Measurements from ENCODE around the gene CHST11.

Gene CHST11

DNA sequence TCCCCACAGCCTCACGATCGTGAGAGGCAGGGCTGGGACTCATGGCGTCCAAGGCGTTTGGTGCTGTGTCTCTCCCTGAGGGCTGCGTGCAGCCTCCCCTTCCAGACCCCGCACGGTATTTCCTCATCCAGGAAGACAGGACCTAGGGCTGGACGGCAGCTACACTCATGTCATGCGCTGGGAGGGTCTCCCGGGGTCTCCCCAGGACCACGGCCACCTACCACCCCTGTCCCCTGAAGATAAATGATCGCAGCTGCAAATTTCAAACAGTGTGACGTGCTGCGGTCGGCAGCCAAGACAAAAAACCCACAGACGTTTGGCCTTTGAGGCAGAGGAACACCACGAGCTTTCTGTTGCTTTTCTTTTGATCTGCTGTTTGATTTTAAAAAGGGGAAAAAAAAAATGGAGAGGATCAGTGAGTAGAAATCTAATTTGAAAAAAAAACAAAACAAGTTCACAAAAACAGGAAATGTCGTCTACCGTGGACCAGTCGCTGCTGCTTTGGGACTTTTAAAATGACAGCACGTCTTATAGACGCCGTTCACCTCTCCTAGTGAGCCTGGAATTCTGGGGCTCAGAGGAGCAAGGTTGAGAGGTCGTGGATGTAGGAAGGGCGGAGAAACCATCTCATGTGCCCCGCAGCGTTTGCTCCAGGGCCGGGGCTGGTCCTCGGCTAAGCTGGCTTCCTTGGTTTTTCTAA is 263.7 kb downstream of the CHST11 start:
- DNase-seq (ENCODE audit: extremely low spot score, insufficient read length, low read depth) (no peak), FAIRE-seq (no peak)

DNA sequence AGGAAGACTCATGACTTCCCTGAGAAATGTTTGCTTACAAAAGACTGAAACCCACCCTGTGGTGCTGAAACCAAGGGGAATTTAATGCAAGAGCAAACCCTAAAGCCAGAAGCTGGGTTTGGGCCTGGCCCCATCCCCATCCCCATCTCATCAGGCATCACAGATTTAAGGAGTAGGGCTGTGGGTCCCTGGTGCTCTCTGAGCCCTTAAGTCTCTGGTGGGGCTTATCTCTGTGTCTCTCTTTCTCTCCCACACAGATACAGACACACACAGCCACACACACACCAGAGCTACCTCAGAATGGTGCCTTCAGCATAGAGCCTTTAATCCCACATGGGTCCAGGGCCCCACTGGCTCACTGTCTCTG is 264.3 kb downstream of the CHST11 start:
- FAIRE-seq (no peak), DNase-seq (ENCODE audit: extremely low spot score, insufficient read length, low read depth) (no peak)

DNA sequence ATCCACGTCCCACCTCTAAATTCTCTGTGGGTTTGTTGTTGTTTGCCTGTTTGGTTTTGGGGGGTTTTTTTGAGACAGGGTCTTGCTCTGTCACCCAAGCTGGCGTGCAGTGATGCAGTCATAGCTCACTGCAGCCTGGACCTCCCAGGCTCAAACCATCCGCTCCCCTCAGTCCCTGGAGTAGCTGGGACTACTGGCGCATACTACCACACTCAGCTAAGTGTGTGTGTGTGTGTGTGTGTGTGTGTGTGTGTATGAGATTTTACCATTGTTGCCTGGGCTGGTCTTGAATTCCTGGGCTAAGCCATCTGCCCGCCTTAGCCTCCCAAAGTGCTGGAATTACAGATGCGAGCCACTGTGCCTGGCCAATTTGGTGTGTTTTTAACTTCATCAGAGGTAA is 265.2 kb downstream of the CHST11 start:
- no peak for DNase-seq (ENCODE audit: extremely low spot score, insufficient read length, low read depth)
- FAIRE-seq, result no peak

DNA sequence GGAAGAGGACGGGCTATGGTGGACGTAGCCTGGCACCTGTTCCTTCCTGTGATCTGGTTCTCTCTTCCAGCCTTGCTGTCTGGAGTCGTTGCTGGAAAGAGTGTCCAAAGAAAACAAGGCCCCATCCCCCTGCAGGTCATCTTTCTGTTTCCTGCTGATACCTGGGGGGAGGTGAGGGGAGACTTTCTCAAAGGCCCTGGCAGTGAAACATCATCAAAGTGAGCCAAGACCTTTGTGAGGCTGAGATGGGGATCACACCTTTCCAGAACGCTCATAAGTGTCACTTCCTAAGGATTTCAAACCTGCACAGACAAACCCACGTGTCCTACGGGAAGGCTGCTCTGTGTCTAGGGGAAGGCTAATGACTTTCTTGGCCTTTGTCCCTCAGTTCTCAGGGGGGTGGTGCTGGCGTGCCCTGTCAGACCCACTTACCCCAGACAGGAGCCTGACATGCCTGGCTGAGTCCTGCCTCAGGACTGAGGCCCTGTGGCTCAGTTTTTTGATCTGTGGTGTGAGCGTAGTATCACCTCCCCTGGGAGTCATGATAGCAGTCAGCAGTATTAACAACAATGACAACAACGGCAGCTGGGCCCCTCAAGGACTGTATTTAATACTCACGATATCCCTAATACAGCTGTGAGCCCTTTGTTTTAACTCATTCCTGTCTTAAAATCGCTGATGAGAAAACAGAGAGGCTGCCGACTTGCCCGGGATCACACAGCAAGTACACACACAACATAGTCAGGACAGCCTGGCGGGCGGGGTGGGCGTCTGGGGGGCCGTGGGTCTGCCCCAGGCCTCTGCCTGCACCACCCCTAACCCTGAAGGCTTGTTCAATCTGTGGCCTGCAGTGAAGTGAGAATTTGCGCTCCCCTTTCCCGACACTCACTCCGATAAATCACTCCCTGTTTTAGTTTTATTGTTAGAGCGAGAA is 266.1 kb downstream of the CHST11 start:
- FAIRE-seq, result no peak
- DNase-seq (ENCODE audit: extremely low spot score, insufficient read length, low read depth), result no peak

DNA sequence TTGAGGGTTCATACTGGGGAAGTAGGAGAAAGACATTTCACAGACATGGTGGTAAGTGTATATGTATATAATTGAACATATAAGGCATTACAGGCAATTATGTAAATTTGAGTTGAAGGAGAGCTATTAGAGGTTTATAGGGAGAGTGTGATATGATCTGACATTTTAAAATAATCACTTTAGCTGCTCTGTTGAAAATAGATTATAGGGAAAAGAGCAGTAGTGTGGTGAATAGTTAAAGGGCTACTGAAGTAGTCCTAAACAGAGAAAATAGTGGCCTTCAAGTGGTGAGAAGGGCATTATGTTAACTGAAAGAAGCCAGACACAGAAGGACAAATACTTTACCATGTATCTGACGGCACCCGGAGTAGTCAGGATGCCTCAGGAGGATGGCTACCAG is 267.1 kb downstream of the CHST11 start:
- no peak for DNase-seq (ENCODE audit: extremely low spot score, insufficient read length, low read depth)
- no peak for FAIRE-seq

DNA sequence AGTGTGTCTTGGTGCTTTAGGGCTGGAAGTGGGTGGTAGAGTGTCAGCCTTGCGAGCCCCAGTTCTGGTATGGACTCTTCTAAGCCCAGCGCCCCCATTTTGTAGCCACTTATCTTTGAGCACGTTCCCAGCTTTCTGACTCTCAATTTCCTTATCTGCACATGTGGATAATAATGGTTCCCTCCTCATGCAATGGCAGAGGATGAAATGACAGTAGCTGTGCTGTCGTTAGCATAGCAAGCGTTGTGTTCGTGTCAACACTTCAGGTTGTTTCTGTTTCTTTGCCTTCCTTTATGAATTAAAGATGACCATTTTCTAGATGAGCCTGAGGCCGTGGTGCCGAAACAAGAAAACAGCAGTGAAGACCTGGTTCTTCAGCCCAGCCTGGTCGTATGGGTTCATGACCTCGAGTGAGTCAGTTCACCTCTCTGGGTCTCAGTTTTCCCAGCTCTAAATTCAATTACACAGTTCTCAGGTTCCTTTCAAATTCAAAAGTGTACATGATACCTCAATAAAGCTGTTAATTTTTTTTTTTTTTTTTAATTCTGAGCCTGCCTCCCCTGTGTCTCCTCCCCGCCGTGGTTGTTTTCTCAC is 268.3 kb downstream of the CHST11 start:
- FAIRE-seq (no peak), DNase-seq (ENCODE audit: extremely low spot score, insufficient read length, low read depth) (no peak)

DNA sequence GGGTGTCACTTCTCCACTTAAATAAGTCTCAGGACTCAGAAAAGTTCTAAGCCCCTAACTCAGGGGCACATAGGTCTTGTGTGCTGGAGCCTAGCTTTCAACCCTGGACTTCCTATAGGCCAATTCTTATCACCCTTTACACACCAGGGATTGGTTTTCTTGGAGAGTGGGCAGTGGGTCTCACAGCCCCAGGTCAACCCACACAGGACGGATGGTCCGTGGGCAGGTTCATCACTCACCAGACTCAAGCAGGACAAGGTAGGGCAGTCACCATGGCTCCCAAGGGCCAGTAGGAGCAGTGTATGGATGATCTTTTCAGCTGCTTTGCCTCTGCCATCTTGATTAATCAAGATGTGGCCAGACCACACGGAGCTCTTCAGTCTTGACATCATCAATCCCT is 268.9 kb downstream of the CHST11 start:
- FAIRE-seq (no peak), DNase-seq (ENCODE audit: extremely low spot score, insufficient read length, low read depth) (no peak)

DNA sequence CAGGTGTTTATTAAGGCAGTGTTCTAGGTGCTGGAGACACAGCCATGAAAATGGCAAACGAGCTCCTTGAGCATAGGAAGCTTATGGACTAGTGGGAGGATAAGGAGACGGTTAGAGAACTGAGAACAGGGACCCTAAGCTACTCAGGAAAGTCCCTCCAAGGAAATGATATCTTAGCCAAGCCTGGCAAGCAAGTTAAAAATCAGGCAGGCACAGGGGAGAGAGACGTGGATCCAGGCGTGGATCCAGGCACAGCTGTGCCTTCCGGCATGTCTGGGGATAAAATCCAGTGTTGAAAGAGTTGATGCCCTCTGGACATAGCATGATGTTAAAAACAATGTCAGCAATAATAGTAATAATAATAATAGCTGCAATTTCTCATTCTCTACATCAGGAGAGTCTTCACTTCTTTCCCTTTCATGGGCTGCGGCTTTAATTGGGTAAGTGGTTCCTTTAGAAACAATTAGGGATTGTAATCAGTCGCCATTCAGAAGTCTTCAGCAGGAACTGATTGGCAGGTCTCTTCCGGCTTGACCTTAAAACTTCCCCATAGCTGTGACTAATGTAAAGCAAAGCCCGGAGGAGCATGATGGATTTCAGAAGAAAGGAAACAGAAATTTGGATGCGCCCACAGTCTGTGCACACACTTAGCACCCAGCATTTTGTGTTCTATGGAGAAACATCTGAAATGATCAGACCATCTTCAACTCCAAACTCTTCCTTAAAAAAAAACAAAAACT is 271.1 kb downstream of the CHST11 start:
- no peak for FAIRE-seq
- DNase-seq (ENCODE audit: extremely low spot score, insufficient read length, low read depth), result no peak

DNA sequence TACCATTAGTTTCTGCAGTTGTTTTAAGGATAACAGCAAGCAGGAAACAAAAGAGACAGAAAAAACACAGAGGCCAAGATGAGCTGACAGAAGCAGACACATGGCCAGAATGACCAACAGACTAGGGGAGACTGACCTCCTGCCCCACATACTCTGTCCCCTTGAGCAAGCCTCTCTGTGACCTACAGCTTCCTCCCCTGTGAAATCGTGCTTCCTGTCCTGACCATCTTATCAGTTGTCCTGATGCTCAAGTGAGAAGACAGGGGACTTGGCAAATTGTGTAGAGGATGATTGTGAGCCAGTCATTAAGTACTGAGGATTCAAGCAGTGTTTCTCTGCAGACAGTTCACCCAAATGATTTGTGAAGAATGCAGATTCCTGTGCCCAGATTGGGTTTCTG is 272.3 kb downstream of the CHST11 start:
- FAIRE-seq (no peak), DNase-seq (ENCODE audit: extremely low spot score, insufficient read length, low read depth) (no peak)

DNA sequence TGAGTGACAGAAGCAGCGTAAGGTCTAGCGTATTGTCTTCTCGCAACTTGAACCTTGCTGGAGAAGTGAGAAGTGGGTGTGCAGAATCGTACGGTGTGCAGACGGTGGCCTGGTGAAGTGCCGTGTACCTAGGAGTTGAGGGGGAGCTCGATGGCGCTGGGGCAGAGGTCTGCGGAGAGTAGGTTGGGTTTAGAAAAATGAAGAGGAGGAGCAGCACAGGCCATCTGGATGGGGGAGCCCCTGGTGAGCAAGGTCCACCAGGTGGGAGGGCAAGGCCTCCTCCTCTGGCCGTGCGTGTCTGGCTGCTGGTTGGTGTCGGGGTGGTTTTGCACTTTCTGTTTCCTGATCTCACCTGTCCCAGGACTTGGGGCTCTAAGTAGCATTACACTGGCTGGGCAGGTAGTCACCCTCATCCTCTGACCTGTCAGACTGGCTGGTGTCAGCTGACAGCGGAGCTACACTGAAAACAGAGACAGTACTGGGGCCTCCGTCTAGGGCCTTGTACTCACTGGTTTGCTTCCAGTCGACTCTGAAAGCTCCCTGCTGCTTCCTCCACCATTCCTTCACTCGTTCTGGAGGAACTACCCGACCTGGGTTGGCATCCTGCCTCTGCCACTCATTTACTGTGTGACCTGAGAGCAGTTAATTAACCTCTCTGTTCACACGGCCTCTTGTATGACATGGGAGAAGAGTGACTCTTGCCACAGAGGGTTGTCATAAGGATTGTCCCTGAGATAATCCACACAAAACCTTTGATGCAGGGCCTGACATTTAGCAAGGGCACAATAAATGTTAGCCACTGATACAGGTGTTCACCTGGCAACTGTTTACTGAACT is 273.1 kb downstream of the CHST11 start:
- FAIRE-seq, result no peak
- no peak for DNase-seq (ENCODE audit: extremely low spot score, insufficient read length, low read depth)

DNA sequence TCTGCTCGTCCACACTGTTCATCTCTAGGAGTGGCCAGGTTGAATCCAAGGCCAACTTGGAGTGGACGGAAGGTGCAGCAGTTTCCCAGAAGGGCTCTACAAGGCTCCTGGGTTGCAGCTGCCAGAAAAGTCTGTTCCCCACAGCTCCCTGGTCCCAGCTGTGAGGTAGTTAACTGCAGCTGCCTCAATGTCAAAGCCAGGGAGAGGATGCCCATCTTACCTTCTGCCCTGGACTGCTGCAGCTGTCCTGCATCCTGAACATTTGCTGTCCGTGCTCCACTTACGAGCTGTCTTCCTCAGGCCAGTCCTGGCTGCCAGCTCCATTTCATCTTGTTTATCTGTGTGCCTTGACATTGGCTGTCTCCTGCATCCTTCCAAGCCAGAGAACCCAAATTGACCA is 274.0 kb downstream of the CHST11 start:
- FAIRE-seq (no peak), DNase-seq (ENCODE audit: extremely low spot score, insufficient read length, low read depth) (no peak)

DNA sequence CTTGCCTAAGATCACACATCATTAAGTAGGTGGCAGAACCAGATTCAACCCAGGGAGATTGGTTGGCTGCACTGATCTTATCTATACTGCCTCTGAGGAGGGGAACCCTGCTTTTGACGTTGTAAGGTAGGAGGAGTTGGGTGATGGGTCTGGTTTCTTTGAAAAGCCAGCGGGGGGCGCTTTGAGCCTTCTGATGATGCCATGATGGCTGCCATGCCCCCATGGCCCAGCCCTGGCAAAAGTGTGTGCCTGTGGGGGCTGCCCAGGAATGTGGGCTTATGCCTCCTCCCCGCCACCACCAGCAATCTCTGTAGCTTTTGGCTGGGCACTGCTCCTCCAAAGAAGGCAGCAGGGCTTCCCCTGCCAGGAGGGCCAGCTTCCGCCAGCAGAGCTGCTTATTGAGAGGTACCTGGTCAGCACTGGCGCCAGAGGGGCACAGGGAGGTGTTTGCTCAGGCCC is 277.0 kb downstream of the CHST11 start:
- DNase-seq (ENCODE audit: extremely low spot score, insufficient read length, low read depth), result no peak
- FAIRE-seq, result no peak

DNA sequence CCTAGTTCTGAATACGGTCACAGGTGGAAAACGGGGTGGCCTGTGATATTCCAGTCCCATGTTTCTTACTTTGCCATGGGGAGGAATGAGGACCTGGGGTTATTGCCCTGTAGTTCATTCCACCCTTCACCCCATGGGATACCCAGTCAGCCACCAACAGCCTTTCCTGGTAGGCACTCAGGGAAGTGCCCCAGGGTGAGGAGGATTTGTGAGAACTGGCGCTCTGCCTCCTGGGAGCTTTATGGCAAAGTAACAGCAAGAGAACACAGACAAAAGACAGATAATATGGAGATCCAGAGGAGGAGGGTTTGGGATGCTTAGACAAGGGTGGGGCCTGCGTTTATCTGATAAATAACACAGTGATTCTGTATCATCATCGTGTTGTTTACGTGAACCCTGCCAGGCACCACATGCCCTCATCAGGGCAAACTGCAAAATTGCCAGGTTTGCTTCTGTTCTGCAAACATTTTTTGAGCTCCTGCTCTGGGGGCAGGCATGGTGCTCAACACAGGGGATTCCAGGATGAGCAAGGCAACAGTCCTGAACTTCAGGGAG is 277.9 kb downstream of the CHST11 start:
- DNase-seq (ENCODE audit: extremely low spot score, insufficient read length, low read depth), result no peak
- no peak for FAIRE-seq

DNA sequence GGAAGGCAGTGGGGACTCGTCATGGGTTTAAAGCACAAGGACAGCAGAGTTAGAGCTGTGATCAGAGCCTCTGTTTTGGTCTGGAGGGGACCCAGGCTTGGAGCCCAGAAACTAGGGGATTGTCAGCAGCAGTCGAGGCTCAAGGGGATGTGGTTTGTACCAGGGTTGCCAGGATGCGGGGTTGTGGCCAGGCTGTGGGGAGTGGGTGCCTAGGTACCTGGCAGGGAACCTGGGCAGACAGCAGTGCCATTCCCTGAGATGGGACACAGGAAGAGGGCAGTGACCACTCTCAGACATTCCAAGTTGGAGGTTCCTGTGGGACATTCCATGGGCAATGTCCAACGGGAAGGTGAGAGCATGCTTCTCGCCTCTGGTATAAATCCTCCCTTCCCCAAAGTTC is 279.1 kb downstream of the CHST11 start:
- FAIRE-seq (no peak), DNase-seq (ENCODE audit: extremely low spot score, insufficient read length, low read depth) (no peak)

DNA sequence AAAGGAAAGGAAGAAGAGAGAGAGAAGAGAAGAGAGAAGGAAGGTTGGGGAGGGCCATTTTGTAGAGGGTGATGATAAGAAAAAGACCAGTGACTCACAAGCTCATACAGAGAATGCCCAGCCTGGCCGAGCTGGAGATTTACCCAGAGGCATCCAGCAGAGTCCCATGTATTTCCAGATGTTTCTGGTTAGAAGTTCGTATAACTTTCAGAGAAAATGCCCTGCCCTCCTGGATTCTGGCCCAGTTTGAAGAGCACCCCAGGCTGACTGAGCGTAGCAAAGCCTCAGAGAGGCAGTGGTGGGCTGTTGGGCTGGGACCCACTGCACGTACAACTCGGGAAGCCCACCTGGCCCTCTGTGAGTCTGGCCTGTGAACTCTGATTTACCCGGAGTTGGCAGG is 279.6 kb downstream of the CHST11 start:
- FAIRE-seq (no peak), DNase-seq (ENCODE audit: extremely low spot score, insufficient read length, low read depth) (no peak)

DNA sequence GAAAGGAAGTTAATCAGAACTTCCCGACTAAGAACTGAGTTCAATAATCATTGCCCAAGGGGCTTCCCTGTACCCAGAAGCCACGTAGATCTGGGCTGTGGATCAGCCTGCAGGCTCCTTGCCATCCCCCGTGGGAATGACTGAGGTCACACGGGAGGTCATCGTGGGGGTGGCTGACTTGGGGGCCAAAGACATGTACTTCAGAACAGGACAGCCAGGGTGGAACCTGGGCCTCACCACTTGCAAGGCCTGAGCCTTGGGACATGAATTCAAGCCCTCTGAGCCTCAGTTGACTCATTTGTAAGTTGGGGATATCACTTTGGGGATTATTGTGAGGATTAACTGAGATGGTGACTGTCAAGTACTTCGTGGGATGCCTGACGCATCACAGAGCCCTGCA is 280.4 kb downstream of the CHST11 start:
- DNase-seq (ENCODE audit: extremely low spot score, insufficient read length, low read depth) (no peak), FAIRE-seq (no peak)

DNA sequence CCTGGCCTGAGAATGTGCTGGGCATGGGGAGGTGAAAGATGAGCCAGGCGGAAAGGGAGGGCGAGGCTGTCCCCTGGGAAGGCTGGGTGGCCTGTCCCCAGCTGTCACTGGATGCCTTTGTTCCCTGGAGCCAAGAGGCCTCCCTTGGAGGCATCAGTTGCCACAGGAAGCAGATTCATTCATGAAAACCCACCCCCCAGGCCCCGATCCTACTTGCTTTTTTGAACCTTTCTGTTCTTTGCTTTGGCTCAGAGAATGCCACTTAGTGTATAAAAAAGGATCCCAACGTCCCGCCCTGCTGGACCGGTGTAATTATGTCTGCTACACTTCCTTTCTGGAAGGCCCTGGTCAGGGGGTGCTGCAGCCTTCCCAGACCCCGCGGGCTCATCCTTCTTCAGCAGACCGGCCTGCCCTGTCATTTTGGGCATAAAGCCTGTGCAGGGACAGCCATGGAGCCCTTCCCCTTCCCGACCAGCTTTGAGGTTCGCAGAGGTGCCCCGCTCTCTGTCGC is 281.1 kb downstream of the CHST11 start:
- DNase-seq (ENCODE audit: extremely low spot score, insufficient read length, low read depth) (no peak), FAIRE-seq (no peak)

DNA sequence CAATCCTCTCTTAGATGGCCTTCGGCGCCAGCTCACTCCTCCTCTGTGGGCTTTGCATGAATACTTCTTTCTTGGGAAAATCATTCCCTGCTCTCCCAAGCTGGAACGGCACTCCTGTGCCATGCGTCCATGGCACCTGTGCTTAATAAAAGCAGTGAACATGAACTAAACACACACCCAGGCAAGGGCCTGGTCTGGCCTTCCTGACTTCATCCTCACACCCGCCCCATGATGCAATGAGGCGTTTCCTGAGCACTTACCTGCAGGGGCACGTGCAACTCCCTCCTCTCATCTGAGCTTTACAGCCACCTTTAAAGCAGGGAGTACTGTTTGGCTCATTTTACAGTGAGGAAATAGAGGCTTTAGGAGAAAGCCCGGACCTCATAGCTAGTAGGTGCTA is 281.6 kb downstream of the CHST11 start:
- FAIRE-seq, result no peak
- no peak for DNase-seq (ENCODE audit: extremely low spot score, insufficient read length, low read depth)
